ENCODE measurements around the gene RADIL. TPM values are rescaled to one million over a fixed set of nuclear protein-coding genes. Genes with fewer than 3 reads are reported as not detected.

The RADIL gene
- total RNA-seq, 1 experiment from 2014 or later: 5.6 TPM

DNA sequence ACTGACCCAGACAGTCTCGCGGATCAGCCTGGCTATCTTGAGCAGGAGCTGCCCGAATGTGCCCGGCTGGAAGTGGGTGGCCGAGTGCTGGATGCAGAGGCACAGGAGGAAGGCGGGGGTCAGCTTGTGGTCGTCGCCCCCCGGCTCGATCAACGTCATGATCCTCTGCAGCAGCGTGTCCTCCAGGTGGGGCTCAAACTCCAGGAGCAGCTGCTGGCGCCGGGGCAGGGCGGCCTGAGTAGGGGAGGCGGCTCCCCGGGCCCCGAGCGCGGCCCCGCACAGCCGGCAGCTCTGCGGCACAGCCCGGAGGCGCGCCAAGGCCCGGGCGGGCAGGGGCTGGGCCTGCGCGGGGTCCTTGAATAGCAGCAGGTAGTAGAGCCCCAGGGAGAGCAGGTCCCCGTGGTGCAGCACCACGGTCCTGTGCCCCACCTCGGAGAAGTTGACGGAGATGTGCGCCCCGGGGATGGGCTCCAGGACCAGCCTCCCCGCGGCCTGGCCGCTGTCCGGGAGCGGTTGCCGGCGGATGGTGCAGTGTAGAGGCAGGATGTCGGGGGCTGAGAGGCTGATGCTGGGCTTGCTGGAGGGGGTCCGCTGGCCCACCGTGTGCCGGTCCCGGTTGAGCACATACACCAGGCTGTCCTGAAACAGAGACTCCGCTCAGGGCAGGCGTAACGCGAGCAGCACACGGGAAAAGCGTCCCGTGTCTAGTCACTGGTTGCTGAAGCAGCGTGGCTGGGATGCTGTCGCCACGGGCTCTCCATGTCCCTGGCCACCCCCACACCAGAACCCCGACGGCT is 48.7 kb downstream of the RADIL start:
- CTCF ChIA-PET: no interaction called here
- Histone ChIP-seq H3K4me1 (ENCODE audit: insufficient read depth, low read length) (no peaks in the 10 kb centered on the region), H2AFZ (ENCODE audit: low read length) (no peak overlapping the region)

DNA sequence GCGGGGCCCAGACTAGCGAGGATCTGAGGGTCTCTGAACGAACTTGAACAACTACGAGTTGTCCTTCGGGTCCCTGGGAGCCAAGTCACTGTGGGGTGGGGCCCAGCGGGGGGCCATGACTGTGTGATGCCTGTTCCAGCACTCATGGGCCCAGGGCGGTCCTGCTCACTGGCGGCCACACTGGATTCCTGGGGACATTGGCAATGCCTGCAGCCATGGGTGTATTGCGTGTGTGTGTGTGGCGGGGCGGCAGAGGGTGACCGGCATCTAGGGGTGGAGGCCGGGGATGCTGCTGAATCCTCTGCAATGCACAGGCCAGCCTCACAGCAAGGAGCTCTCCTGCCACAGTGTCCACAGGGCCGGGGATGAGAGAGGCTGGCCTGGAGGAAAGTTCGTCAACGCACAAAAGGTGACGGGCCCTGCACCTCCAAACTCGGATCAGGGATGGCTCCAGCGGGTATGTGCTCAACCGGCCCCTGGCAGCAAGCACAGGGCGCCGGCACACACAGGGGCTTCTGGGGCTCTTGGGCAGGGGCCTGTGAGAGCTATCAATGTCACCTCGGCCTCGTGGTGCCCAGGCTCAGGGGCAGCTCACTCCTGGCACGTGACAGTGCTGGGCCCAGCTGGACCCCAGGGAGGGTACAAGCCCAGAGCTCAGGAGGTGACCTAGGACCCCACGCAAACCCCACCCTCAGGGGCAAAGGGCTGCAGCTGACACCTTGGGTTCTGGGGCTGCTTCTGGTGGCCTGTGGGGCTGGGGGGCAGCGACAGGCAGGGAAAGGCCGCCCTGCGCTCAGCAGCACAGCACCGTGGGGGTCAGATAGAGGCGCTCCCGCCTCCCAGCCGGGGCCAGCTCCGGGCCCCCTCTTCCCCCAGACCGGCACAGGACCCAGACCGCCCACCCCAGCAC is 49.6 kb downstream of the RADIL start:
- no TSS peak for BruUV-seq (replicated peaks)

More for the DNA sequence above, 48.7 kb downstream of the RADIL start:
- no peaks in the 10 kb centered on the region for H3K9me3 ChIP-seq (ENCODE audit: low read length)
- ATAC-seq (no peak), DNase-seq (no peak)
- POLR2A ChIA-PET (ENCODE audit: unreplicated experiment): no interaction called here
- H3K27ac ChIP-seq (ENCODE audit: low read length): no peak overlapping the region
- TF ChIP-seq EZH2phosphoT487 (IDR thresholded peaks at IDR 0.05; ENCODE audit: borderline replicate concordance, low read length) (no peak), EZH2 (IDR thresholded peaks at IDR 0.05; ENCODE audit: low read length, unreplicated experiment) (no peak)
- TF ChIP-seq, protein P1, sequence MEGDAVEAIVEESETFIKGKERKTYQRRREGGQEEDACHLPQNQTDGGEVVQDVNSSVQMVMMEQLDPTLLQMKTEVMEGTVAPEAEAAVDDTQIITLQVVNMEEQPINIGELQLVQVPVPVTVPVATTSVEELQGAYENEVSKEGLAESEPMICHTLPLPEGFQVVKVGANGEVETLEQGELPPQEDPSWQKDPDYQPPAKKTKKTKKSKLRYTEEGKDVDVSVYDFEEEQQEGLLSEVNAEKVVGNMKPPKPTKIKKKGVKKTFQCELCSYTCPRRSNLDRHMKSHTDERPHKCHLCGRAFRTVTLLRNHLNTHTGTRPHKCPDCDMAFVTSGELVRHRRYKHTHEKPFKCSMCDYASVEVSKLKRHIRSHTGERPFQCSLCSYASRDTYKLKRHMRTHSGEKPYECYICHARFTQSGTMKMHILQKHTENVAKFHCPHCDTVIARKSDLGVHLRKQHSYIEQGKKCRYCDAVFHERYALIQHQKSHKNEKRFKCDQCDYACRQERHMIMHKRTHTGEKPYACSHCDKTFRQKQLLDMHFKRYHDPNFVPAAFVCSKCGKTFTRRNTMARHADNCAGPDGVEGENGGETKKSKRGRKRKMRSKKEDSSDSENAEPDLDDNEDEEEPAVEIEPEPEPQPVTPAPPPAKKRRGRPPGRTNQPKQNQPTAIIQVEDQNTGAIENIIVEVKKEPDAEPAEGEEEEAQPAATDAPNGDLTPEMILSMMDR (conservative IDR thresholded peaks at IDR 0.05; ENCODE audit: low read depth, low read length): no peak
- no peaks in the 10 kb centered on the region for H3F3A ChIP-seq (ENCODE audit: low read length, unreplicated experiment)
- H3K4me2 ChIP-seq (ENCODE audit: low read length): no peak overlapping the region
- H3K9ac ChIP-seq (ENCODE audit: low read length): no peak overlapping the region
- H3K36me3 ChIP-seq (ENCODE audit: low read depth, low read length): no peaks in the 10 kb centered on the region
- no peak overlapping the region for H3K4me3 ChIP-seq (ENCODE audit: low read length)
- no peaks in the 10 kb centered on the region for H3K9me2 ChIP-seq (replicated peaks; ENCODE audit: low read length)
- no TSS peak for BruUV-seq (replicated peaks)
- H3K27me3 ChIP-seq (ENCODE audit: low read length): no peaks in the 10 kb centered on the region
- no peaks in the 10 kb centered on the region for H3K79me2 ChIP-seq (ENCODE audit: low read length)
- no peaks in the 10 kb centered on the region for H4K20me1 ChIP-seq (ENCODE audit: low read length)
- intact Hi-C loops (cut with micrococcal nuclease): no loop called here

More for the DNA sequence above, 49.6 kb downstream of the RADIL start:
- ChIA-PET CTCF (no interaction called here), POLR2A (ENCODE audit: unreplicated experiment) (no interaction called here)
- no peak for TF ChIP-seq EZH2 (IDR thresholded peaks at IDR 0.05; ENCODE audit: low read length, unreplicated experiment)
- no peak for TF ChIP-seq EZH2phosphoT487 (IDR thresholded peaks at IDR 0.05; ENCODE audit: borderline replicate concordance, low read length)
- TF ChIP-seq, protein P1 (conservative IDR thresholded peaks at IDR 0.05; ENCODE audit: low read depth, low read length): no peak
- Histone ChIP-seq H3K27ac (ENCODE audit: low read length) (no peak overlapping the region), H3K4me2 (ENCODE audit: low read length) (no peak overlapping the region), H3F3A (ENCODE audit: low read length, unreplicated experiment) (no peaks in the 10 kb centered on the region), H3K4me3 (ENCODE audit: low read length) (no peak overlapping the region), H3K4me1 (ENCODE audit: insufficient read depth, low read length) (no peaks in the 10 kb centered on the region), H3K79me2 (ENCODE audit: low read length) (no peaks in the 10 kb centered on the region), H3K9me3 (ENCODE audit: low read length) (no peaks in the 10 kb centered on the region), H3K9me2 (replicated peaks; ENCODE audit: low read length) (no peaks in the 10 kb centered on the region), H3K9ac (ENCODE audit: low read length) (no peak overlapping the region), H2AFZ (ENCODE audit: low read length) (no peak overlapping the region), H3K36me3 (ENCODE audit: low read depth, low read length) (no peaks in the 10 kb centered on the region), H3K27me3 (ENCODE audit: low read length) (no peaks in the 10 kb centered on the region), H4K20me1 (ENCODE audit: low read length) (no peaks in the 10 kb centered on the region)
- intact Hi-C loops (cut with micrococcal nuclease): no loop called here
- DNase-seq: no peak
- no peak for ATAC-seq

Data from PC-3 (cell line).